ENCODE measurements around the gene SPSB2.
"Not testable (repeated sequence)": the region's sequence is repeated elsewhere in the genome, so short reads cannot be mapped to it uniquely, and the experiment has no call there.

The SPSB2 gene

GRCh38 chr12:6873094-6874014 is at the start of gene SPSB2:
SPSB2 (minus strand) TSS chr12:6873303; CDS start chr12:6872901, 402 bp downstream.
- peak; percentile 99 for DNase-seq

GRCh38 chr12:6921996-6922946 is 49.2 kb upstream of the SPSB2 start:
- DNase-seq: no peak

GRCh38 chr12:6921539-6921938 is 48.4 kb upstream of the SPSB2 start:
- no peak for DNase-seq

- no peak for DNase-seq
Observed at GRCh38 chr12:6919588-6919987, 46.5 kb upstream of the SPSB2 start.

GRCh38 chr12:6917491-6918231 is 44.6 kb upstream of the SPSB2 start:
- no peak for DNase-seq

GRCh38 chr12:6916426-6917200 is 43.5 kb upstream of the SPSB2 start:
- no peak for DNase-seq

GRCh38 chr12:6915789-6916285 is 42.7 kb upstream of the SPSB2 start:
- DNase-seq: no peak

- no peak for DNase-seq
Observed at GRCh38 chr12:6914947-6915788, 42.1 kb upstream of the SPSB2 start.

- peak; percentile 85 for DNase-seq
Observed at GRCh38 chr12:6914246-6914946, 41.3 kb upstream of the SPSB2 start, which contains the start of gene ENO2. ENO2 (plus strand) TSS chr12:6914580; CDS start chr12:6915833, 1,253 bp downstream.

GRCh38 chr12:6912164-6912935 is 39.2 kb upstream of the SPSB2 start:
- DNase-seq: no peak

- DNase-seq: no peak
Observed at GRCh38 chr12:6909421-6910145, 36.5 kb upstream of the SPSB2 start.

GRCh38 chr12:6908141-6908540 is 35.0 kb upstream of the SPSB2 start:
- not testable (repeated sequence) for DNase-seq

- no peak for DNase-seq
Observed at GRCh38 chr12:6905414-6906040, 32.4 kb upstream of the SPSB2 start.

GRCh38 chr12:6904280-6905276 is 31.5 kb upstream of the SPSB2 start, which contains the start of gene LRRC23:
LRRC23 (plus strand) TSS chr12:6904822; CDS start chr12:6905634, 812 bp downstream.
- DNase-seq: peak; percentile 99

- DNase-seq: no peak
Observed at GRCh38 chr12:6903722-6904121, 30.6 kb upstream of the SPSB2 start.

- DNase-seq: no peak
Observed at GRCh38 chr12:6902448-6902847, 29.3 kb upstream of the SPSB2 start.

Measured in activated CD4-positive, alpha-beta T cell treated with anti-CD3 and anti-CD28 coated beads, Interleukin-10, Interleukin-2, amounts not matched to agents 100 ng/mL and 50 ng/mL, durations not matched to agents 16 hours and 8 hours (primary cell).